Renal pelvis (tissue), 4 donors: ENCODE measurements around the gene NAIF1. TPM values are rescaled to one million over a fixed set of nuclear protein-coding genes. Genes with fewer than 3 reads are reported as not detected.
"Not testable (repeated sequence)": the region's sequence is repeated elsewhere in the genome, so short reads cannot be mapped to it uniquely, and the experiment has no call there.

ENCODE experiments used
- DNase-seq: peaks from one replicate; pipeline ENCODE4 v3.0.0-alpha.2; 2013
- polyA plus RNA-seq, 3 donors: library from polyadenylated mRNA; unstranded; fragments of 120-200 nt; gene quantifications; one replicate each; pipeline ENCODE4 v1.2.1, GENCODE V29; 2013; ENCODE audit not compliant: insufficient read length in 3 of 3

The NAIF1 gene
- polyA plus RNA-seq, 3 donors, result 10.4 to 13.9 (median 11.8) TPM

DNA sequence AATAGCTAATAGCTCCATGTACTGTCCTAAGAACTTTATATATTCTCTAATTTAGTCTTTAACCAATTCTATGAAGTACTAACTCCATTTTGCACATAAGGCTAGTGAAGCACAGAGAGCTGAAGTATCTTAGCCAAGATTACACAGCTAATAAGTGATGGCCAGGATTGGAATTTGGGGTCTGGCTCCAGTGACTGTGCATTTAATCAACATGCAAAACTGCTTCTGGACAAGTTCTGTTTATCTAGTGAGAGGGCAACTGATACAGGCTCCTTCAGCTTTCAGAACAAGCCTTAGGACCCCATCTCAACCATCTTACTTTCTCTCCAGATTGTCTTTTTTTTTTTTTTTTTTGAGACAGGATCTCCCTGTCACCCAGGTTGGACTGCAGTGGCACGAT lies 22.2 kb upstream of the NAIF1 start:
- DNase-seq, result no peak

- no peak for DNase-seq
These were observed 21.3 kb upstream of the NAIF1 start for GRCh38 chr9:128088253-128088945.

DNA sequence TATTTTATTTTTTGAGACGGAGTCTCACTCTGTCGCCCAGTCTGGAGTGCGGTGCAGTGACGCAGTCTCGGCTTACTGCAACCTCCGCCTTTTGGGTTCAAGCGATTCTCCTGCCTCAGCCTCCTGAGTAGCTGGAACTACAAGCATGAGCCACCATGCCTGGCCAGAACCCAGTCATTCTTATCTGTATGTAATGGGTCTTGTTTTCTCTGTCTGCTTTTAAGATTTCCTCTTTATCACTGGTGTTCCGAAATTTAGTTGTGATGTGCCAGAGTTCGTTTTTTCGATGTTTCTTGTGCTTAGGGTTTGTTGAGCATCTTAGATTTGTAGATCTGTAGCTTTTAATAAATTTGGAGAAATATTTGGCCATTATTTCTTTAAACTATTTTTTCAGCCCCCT lies 20.1 kb upstream of the NAIF1 start:
- DNase-seq, result no peak

DNA sequence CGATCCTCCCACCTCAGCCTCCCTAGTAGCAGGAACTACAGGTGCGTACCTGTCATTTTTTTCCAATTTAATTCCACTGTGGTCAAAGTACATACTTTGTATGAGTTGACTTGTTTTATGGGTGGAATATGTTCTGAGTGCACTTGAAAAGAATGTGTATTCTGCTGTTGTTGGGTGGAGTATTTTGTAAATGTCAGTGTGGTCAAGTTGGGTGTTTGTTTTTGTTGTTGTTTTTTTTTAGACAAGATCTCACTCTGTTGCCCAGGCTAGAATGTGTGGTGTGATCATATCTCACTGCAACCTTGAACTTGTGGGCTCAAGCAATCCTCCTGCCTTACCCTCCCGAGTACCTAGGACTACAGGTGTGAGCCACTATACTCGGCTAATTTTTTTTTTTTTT lies 18.8 kb upstream of the NAIF1 start:
- DNase-seq, result no peak

GRCh38 chr9:128084746-128085145 lies 17.6 kb upstream of the NAIF1 start:
- no peak for DNase-seq

GRCh38 chr9:128082151-128082550 lies 15.0 kb upstream of the NAIF1 start:
- DNase-seq, result no peak

DNA sequence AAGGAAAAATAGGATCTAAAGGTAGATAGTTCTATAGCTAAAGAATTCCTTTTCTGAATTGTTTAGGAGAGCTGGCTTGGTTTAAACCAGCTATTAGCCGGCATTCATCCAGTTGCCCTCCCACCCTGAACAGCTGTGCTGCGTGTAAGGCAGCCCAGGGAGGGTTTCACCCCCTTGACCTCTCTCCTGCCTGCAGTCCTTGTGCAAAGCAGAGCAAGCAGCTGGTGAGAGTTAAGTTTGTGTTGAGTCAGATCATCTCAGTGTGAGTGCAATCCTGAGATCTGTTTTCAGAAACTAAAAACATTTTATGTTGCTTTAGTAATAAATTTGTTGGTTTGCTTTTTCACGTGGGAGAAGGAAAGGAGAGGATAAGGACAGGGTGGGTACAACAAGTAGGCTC lies 13.9 kb upstream of the NAIF1 start:
- peak; percentile 86 for DNase-seq

- DNase-seq, result no peak
These were observed 13.1 kb upstream of the NAIF1 start for GRCh38 chr9:128080206-128080605.

- DNase-seq, result no peak
These were observed 11.6 kb upstream of the NAIF1 start for GRCh38 chr9:128078504-128079434.

DNA sequence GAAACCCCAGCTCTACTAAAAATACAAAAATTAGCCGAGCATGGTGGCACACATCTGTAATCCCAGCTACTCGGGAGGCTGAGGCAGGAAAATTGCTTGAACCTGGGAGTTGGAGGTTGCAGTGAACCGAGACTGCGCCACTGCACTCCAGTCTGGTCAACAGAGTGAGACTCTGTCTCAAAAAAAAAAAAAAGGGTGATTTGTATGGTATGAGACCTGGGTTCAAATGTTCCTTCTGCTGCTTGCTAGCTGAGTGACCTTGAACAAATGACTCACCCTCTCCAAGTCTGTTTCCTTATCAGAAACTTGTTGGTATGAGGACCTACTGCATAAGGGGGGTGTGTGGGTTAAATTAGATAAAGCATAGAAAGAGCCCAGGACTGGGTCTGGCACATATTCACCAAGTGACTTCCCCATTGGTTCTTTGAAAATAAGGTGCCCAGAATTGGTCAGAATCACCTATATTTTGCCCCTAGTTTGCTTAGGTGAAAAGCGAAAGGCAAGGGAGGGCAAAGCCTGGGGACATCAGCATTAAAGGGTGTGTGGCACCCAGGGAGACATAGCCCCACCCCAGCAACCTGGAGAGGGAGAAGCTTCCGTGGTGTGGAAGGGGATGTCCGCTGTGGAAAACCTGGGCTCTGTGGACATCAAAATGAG lies 10.9 kb upstream of the NAIF1 start:
- no peak for DNase-seq

- DNase-seq, result no peak
These were observed 6.2 kb upstream of the NAIF1 start for GRCh38 chr9:128073253-128073886.

DNA sequence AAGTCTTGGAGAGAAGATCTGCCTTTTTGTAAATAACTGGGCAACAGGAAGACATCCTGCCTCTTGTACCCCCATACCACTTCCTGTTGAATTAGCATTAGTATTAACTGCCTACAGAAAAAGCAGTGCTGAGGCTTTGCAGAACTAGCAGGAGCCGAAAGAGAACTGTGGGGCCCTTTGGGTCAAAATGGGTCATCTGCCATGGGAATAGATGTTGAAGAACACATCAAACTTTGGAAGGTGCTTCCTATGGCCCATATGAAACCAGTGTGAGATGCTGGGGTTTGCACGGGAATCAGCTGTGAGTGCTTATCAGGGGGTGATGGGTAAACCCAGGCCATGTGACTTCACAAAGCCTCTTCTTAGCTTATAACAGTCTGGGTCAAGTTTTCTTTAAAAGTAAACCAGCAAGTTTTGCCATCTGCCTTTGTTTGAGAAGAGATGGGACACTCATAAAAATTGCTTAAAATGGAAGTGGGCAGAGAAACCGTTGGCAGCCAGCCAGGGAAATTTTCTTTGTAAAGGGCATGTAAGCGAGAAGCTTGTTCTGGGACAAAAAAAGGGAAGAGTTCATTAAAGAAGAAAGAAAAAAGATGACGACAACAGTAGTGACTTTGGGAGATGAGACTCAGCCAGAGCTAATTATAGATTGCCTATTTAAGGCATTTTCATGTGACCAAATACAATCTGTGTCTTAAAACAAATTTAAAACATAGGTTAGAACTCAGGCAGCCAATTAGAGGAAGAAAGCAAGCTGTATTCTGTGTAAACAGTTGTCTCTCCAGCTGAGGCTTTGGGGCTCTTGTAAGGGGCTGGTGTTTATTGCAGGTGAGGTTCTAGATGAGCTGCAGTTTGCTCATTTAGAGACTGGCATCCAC lies 5.3 kb upstream of the NAIF1 start:
- peak; percentile 72 for DNase-seq

DNA sequence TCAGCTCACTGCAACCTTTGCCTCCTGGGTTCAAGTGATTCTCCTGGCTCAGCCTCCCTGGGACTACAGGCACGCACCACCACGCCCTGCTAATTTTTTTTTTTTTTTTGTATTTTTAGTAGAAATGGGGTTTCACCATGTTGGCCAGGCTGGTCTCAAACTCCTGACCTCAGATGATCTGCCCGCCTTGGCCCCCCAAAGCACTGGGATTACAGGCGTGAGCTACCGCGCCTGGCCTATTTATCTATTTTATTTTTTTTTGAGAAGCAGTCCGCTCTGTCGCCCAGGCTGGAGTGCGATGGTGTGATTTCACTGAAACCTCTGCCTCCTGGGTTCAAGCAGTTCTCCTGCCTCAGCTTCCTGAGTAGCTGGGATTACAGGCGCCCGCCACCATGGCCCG lies 4.4 kb upstream of the NAIF1 start:
- not testable (repeated sequence) for DNase-seq

DNA sequence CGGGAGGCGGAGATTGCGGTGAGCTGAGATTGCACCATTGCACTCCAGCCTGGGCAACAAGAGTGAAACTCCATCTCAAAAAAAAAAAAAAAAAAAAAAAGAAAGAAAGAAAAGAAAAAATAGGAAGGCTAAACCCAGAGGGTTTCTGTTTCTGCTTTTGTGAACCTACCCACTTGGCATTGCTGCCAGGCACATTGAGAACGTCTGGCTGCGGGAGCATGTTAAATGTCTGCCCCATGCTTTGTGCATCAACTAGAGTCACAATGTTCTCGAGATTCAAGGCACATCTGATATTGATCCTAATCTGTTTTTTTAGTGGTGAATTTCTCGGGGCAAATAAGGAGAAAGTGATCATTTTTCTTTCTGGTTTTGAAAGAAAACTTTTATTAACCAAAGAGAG lies 3.8 kb upstream of the NAIF1 start:
- DNase-seq, result no peak

DNA sequence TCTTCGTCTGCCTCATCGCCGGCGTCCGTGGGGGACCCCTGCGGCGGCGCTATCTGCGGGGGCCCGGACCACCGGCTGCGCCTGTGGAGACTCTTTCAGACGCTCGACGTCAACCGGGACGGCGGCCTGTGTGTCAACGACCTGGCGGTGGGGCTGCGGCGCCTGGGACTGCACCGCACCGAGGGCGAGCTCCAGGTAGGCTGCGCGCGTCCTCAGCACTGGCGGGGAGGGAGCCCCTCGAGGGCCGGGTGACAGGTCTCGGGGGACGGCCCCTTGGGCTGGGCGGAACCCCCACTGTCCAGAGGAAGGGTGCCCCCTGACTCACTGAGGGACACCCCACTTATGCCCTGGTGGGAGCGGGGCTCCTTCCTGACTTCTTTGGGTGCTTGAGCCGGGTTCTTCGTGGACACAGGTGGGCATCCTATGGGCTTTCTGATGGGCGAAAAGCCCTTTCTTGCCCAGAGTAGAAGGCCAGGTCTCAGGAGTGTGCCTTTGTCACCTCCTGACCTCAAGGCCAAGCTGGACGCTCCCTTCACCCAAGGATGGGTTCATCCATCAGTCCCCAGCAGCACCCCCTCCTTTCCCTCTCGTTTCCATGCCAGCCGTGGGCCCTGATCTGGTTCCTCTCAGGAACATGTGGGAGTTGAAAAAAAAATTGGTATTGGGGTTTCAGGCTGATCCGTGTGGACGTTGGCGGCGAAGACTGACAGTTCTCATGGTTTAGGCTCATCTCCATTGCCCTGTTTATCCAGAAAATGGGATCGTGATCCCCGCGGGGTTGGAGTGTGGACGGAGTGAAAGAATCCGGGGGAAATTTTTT lies 1.5 kb upstream of the NAIF1 start:
- no peak for DNase-seq

- peak; percentile 98 for DNase-seq
These were observed 695 bp upstream of the NAIF1 start, which contains the start of gene SLC25A25 for GRCh38 chr9:128067645-128068385. Gene SLC25A25, plus strand, starts transcription at chr9:128068232. Its CDS starts 88 bp downstream, at chr9:128068320.

GRCh38 chr9:128065907-128066712 lies 1.0 kb downstream of the NAIF1 start:
- DNase-seq, result no peak
